NB4 (cell line): ENCODE measurements around the gene MERTK.

Experiments used
- DNase-seq: peaks from one replicate; pipeline ENCODE4 v3.0.0; 2010; ENCODE audit warnings: low read depth
- H3K4me3 ChIP-seq: one replicate; pipeline ENCODE4 v1.5.1; 2011; ENCODE audit warnings: mild to moderate bottlenecking, low read depth, low read length, moderate library complexity
- CTCF ChIP-seq: IDR thresholded peaks from one replicate; pipeline ENCODE4 v1.5.1; 2012; ENCODE audit warnings: low read depth, low read length
- MAX ChIP-seq: IDR thresholded peaks from 2 replicates; pipeline ENCODE4 v1.6.1; 2011; ENCODE audit warnings: low read depth, low read length
- MYC ChIP-seq: IDR thresholded peaks from 2 replicates; pipeline ENCODE4 v1.6.1; 2011; ENCODE audit warnings: low read depth, low read length
- POLR2A ChIP-seq: IDR thresholded peaks from 2 replicates; pipeline ENCODE4 v1.6.1; 2011; ENCODE audit warnings: mild to moderate bottlenecking; ENCODE audit not compliant: insufficient read length; ENCODE audit errors: extremely low read depth

The MERTK gene

GRCh38 chr2:111919794-111920608, 21.6 kb downstream of the MERTK start:
- no peak overlapping the region for H3K4me3 ChIP-seq
- TF ChIP-seq MAX (no peak), POLR2A (no peak)
- DNase-seq: peak; percentile 54

- no peak for TF ChIP-seq POLR2A
- no peak for TF ChIP-seq MYC
- no peak for TF ChIP-seq CTCF
- TF ChIP-seq MAX: no peak
- no peak overlapping the region for H3K4me3 ChIP-seq
- DNase-seq: no peak
These were observed 24.9 kb downstream of the MERTK start for GRCh38 chr2:111923276-111923804.

GRCh38 chr2:111924617-111925107, 26.3 kb downstream of the MERTK start:
- no peak for DNase-seq
- no peak overlapping the region for H3K4me3 ChIP-seq
- TF ChIP-seq MYC (no peak), CTCF (no peak), MAX (no peak), POLR2A (no peak)

GRCh38 chr2:111927723-111928122, 29.3 kb downstream of the MERTK start:
- DNase-seq: no peak
- no peak overlapping the region for H3K4me3 ChIP-seq

GRCh38 chr2:111930409-111930808, 32.0 kb downstream of the MERTK start:
- no peak overlapping the region for H3K4me3 ChIP-seq
- DNase-seq: no peak
- TF ChIP-seq MYC (no peak), MAX (no peak), CTCF (no peak), POLR2A (no peak)

More at GRCh38 chr2:111927723-111928122, 29.3 kb downstream of the MERTK start:
- TF ChIP-seq CTCF: no peak
- TF ChIP-seq MYC: no peak
- TF ChIP-seq MAX: no peak
- no peak for TF ChIP-seq POLR2A

- no peak for TF ChIP-seq MAX
- TF ChIP-seq MYC: no peak
- TF ChIP-seq CTCF: no peak
- no peak for TF ChIP-seq POLR2A
- no peak for DNase-seq
- no peak overlapping the region for H3K4me3 ChIP-seq
These were observed 32.5 kb downstream of the MERTK start for GRCh38 chr2:111930875-111931274.
